ENCODE results near the gene GGACT.

Gene GGACT

GRCh38 chr13:100588331-100589177, at the start of gene GGACT:
TSS of gene GGACT (minus strand) at chr13:100588789. CDS start at chr13:100532591, 56,198 bp downstream.
- Histone ChIP-seq H3K9ac (ENCODE audit: low read length) (peak within 1 kb of the TSS; percentile 83), H2AFZ (ENCODE audit: low read length) (peak within 1 kb of the TSS; percentile 95), H3K4me2 (ENCODE audit: low read depth, low read length) (peak within 1 kb of the TSS; percentile 74), H3K4me3 (ENCODE audit: low read length) (peak within 1 kb of the TSS; percentile 81), H3K9me3 (replicated peaks; ENCODE audit: insufficient read depth, low read length) (no peaks in the 10 kb centered on the region), H3K36me3 (replicated peaks; ENCODE audit: insufficient read depth, low read length) (no peaks in the 10 kb centered on the region), H3K9me2 (replicated peaks; ENCODE audit: insufficient read depth, low read length) (no peaks in the 10 kb centered on the region), H3F3A (ENCODE audit: insufficient read depth, low read length) (no peaks in the 10 kb centered on the region), H3K27ac (ENCODE audit: low read length) (peak within 1 kb of the TSS; percentile 36; the same call in 1 of the 2 replicates), H3K27me3 (replicated peaks; ENCODE audit: insufficient read depth, low read length) (no peaks in the 10 kb centered on the region), H3K4me1 (ENCODE audit: low read length) (peaks cover 5% of the 10 kb centered on the region; the same call in 1 of the 2 replicates), H4K20me1 (ENCODE audit: insufficient read depth, low read length) (no peaks in the 10 kb centered on the region), H3K79me2 (ENCODE audit: low read length) (no peaks in the 10 kb centered on the region)
- TF ChIP-seq CTCF (IDR thresholded peaks at IDR 0.05; ENCODE audit: low read length): peak; percentile 66
- no peak for TF ChIP-seq EZH2phosphoT487 (IDR thresholded peaks at IDR 0.05; ENCODE audit: low read length)
- no peak for TF ChIP-seq EZH2 (optimal IDR thresholded peaks at IDR 0.05; ENCODE audit: low read depth, low read length)
- DNase-seq: peak; percentile 80

- Histone ChIP-seq H3K9me2 (replicated peaks; ENCODE audit: insufficient read depth, low read length) (no peaks in the 10 kb centered on the region), H2AFZ (ENCODE audit: low read length) (no peak overlapping the region), H3F3A (ENCODE audit: insufficient read depth, low read length) (no peaks in the 10 kb centered on the region), H3K9ac (ENCODE audit: low read length) (no peak overlapping the region), H3K27ac (ENCODE audit: low read length) (no peak overlapping the region), H3K4me1 (ENCODE audit: low read length) (no peaks in the 10 kb centered on the region), H3K27me3 (replicated peaks; ENCODE audit: insufficient read depth, low read length) (no peaks in the 10 kb centered on the region), H4K20me1 (ENCODE audit: insufficient read depth, low read length) (no peaks in the 10 kb centered on the region), H3K4me3 (ENCODE audit: low read length) (no peak overlapping the region), H3K79me2 (ENCODE audit: low read length) (no peaks in the 10 kb centered on the region), H3K9me3 (replicated peaks; ENCODE audit: insufficient read depth, low read length) (no peaks in the 10 kb centered on the region), H3K4me2 (ENCODE audit: low read depth, low read length) (no peak overlapping the region), H3K36me3 (replicated peaks; ENCODE audit: insufficient read depth, low read length) (no peaks in the 10 kb centered on the region; the same call in 1 of the 2 replicates)
- DNase-seq: no peak
- TF ChIP-seq EZH2 (optimal IDR thresholded peaks at IDR 0.05; ENCODE audit: low read depth, low read length): no peak
- TF ChIP-seq EZH2phosphoT487 (IDR thresholded peaks at IDR 0.05; ENCODE audit: low read length): no peak
- no peak for TF ChIP-seq CTCF (IDR thresholded peaks at IDR 0.05; ENCODE audit: low read length)
These were observed 49.2 kb upstream of the GGACT start for GRCh38 chr13:100637796-100638195.

GRCh38 chr13:100637380-100637779, 48.8 kb upstream of the GGACT start:
- Histone ChIP-seq H2AFZ (ENCODE audit: low read length) (no peak overlapping the region), H3K9ac (ENCODE audit: low read length) (no peak overlapping the region), H3K27me3 (replicated peaks; ENCODE audit: insufficient read depth, low read length) (no peaks in the 10 kb centered on the region), H3K4me2 (ENCODE audit: low read depth, low read length) (no peak overlapping the region), H3K79me2 (ENCODE audit: low read length) (no peaks in the 10 kb centered on the region), H3K9me2 (replicated peaks; ENCODE audit: insufficient read depth, low read length) (no peaks in the 10 kb centered on the region), H3K4me3 (ENCODE audit: low read length) (no peak overlapping the region), H3K9me3 (replicated peaks; ENCODE audit: insufficient read depth, low read length) (no peaks in the 10 kb centered on the region), H4K20me1 (ENCODE audit: insufficient read depth, low read length) (no peaks in the 10 kb centered on the region), H3F3A (ENCODE audit: insufficient read depth, low read length) (no peaks in the 10 kb centered on the region), H3K27ac (ENCODE audit: low read length) (no peak overlapping the region), H3K4me1 (ENCODE audit: low read length) (no peaks in the 10 kb centered on the region), H3K36me3 (replicated peaks; ENCODE audit: insufficient read depth, low read length) (no peaks in the 10 kb centered on the region; the same call in 1 of the 2 replicates)
- no peak for TF ChIP-seq EZH2phosphoT487 (IDR thresholded peaks at IDR 0.05; ENCODE audit: low read length)
- TF ChIP-seq CTCF (IDR thresholded peaks at IDR 0.05; ENCODE audit: low read length): no peak
- TF ChIP-seq EZH2 (optimal IDR thresholded peaks at IDR 0.05; ENCODE audit: low read depth, low read length): no peak
- no peak for DNase-seq

All from MM.1S (cell line).